Measurements from ENCODE around the gene ZFP91. TPM values are rescaled to one million over a fixed set of nuclear protein-coding genes. Genes with fewer than 3 reads are reported as not detected.
A peak's percentile ranks its signal among the peaks of the same experiment; 100 is the strongest.

Gene ZFP91
- total RNA-seq, 1 donor from 2014 or later: 48.0 TPM

DNA sequence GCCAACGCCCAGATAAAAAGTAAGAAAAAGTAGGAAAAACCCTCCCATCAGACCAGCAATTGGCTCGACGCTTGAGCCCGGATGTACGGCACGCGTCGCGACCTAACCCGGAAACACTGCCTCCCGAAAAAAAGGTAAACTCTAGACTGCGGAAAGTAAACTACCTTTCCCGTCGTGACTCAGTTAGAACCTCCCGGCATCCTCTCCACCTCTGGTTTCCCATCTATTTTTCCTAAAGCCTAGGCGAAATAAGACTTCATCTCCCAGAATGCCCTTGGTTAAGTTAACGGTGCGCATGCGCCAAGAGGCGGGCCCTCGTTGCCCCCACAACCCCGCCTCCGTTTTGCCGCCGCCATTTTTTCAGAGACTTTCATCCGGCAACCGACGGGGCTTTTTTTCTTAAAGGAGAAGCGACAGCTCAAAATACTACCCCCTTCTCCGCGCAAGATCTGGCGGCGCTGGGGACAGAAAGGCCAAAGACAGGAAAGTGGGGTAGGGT lies 678 bp upstream of the ZFP91 start:
- peak; percentile 86 for DNase-seq (ENCODE audit: low read depth, low spot score)
- Mint-ChIP-seq H3K27me3 (ENCODE audit: low read depth) (peaks cover 3% of the 10 kb centered on the region), H3K4me1 (peaks cover 43% of the 10 kb centered on the region), H3K27ac (ENCODE audit: unreplicated experiment) (peak overlapping the region; percentile 100), H3K36me3 (ENCODE audit: low read depth) (no peaks in the 10 kb centered on the region), H3K9me3 (no peaks in the 10 kb centered on the region), H3K4me3 (peak overlapping the region; percentile 100)
- no peak for TF ChIP-seq CTCF (conservative IDR thresholded peaks at IDR 0.05)

DNA sequence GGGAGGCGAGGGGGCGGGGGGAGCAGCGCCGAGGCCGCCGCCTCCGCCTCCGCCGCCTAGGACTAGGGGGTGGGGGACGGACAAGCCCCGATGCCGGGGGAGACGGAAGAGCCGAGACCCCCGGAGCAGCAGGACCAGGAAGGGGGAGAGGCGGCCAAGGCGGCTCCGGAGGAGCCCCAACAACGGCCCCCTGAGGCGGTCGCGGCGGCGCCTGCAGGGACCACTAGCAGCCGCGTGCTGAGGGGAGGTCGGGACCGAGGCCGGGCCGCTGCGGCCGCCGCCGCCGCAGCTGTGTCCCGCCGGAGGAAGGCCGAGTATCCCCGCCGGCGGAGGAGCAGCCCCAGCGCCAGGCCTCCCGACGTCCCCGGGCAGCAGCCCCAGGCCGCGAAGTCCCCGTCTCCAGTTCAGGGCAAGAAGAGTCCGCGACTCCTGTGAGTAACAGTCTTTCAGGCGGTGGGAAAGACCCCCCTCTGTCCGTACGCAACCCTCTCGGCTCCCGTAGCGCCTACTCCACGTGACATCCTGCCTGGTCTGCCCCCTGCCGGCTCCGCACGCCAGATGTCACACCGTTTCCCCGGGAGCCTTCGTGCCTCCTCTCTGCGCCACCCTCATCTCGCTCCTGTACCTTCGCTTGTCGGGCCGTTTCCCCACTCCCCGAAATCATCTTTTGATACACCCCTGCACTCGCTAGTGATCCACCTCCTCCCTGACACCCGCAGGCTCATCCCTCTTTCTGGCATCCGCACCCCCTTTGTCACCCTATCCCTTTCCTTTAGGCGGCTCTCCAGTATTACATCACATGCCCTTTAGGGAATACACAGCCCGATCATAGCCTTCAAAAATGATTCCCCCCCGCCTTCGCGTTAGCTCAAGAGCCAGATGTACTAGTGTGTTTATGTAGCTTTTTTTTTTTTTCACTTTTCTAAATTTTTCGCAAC lies 598 bp downstream of the ZFP91 start:
- Mint-ChIP-seq H3K4me3 (peak overlapping the region; percentile 100), H3K27ac (ENCODE audit: unreplicated experiment) (peak overlapping the region; percentile 100), H3K9me3 (no peaks in the 10 kb centered on the region), H3K36me3 (ENCODE audit: low read depth) (no peaks in the 10 kb centered on the region), H3K4me1 (peaks cover 49% of the 10 kb centered on the region), H3K27me3 (ENCODE audit: low read depth) (peaks cover 3% of the 10 kb centered on the region)
- DNase-seq (ENCODE audit: low read depth, low spot score): peak; percentile 83
- peak; percentile 81 for TF ChIP-seq CTCF (conservative IDR thresholded peaks at IDR 0.05)

DNA sequence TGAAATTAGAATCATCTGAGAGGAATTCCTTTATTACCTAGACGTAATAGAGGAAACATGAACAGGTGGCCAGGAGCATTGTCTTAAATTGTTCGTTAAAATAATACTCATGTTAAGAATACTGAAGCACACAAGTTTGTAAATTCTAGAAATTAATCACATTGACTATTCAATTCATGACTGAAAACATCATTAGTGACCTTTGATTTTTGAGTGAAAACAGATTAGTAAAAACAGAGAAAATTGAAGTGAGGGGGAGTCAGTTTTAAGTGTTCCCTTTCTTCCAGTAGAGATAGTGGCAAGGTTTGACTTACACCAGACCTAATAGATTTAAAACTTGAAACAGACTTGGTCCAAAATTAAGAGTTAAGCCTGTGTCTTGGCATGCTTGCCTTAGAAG lies 1.4 kb downstream of the ZFP91 start:
- peak overlapping the region; percentile 100 for H3K4me3 Mint-ChIP-seq
- no peaks in the 10 kb centered on the region for H3K9me3 Mint-ChIP-seq
- H3K27me3 Mint-ChIP-seq (ENCODE audit: low read depth): peaks cover 3% of the 10 kb centered on the region
- H3K36me3 Mint-ChIP-seq (ENCODE audit: low read depth): no peaks in the 10 kb centered on the region
- H3K27ac Mint-ChIP-seq (ENCODE audit: unreplicated experiment): peak overlapping the region; percentile 68
- peaks cover 49% of the 10 kb centered on the region for H3K4me1 Mint-ChIP-seq
- DNase-seq (ENCODE audit: low read depth, low spot score): no peak
- TF ChIP-seq CTCF (conservative IDR thresholded peaks at IDR 0.05): no peak

DNA sequence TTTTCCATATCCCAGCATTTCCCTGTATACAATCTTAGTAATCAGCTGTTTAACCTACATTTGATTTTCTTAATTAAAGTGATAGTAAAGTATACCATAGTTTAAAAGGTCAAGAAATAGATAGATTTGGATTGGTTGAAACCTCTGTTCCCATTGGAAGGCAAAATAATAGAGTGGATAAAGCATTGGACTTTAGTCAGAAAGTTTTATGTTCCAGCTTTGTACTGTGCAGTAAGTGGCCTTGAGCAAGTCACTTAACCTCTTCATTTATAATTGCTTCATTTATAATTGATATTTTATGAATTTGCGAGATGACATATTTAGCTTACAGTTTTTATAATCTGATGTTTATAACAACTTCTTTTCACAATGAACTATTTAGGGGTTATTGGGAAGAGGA lies 3.6 kb downstream of the ZFP91 start:
- Mint-ChIP-seq H3K27me3 (ENCODE audit: low read depth) (peaks cover 3% of the 10 kb centered on the region), H3K9me3 (no peaks in the 10 kb centered on the region), H3K36me3 (ENCODE audit: low read depth) (no peaks in the 10 kb centered on the region), H3K27ac (ENCODE audit: unreplicated experiment) (no peak overlapping the region), H3K4me1 (peaks cover 44% of the 10 kb centered on the region), H3K4me3 (peak overlapping the region; percentile 100)
- DNase-seq (ENCODE audit: low read depth, low spot score): no peak
- no peak for TF ChIP-seq CTCF (conservative IDR thresholded peaks at IDR 0.05)

DNA sequence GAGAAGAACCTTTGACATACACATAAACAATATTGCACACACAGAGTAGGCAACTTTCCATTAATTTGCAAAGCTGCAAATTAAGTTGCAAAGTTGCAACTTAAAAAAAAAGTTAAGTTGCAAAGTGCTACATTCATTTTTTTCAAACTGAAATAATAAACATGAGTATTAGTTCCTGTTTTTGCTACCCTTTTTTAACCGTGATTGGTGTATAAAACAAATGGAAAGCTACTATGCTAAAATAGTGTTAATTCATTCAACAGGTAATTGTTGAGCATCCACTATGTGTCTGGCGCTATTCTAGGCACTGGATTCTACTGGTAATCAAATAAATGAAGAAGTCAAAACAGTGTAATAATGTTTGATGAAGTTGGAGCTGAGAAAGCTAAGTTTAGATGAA lies 8.1 kb downstream of the ZFP91 start:
- Mint-ChIP-seq H3K36me3 (ENCODE audit: low read depth) (no peaks in the 10 kb centered on the region), H3K4me1 (peaks cover 15% of the 10 kb centered on the region), H3K27me3 (ENCODE audit: low read depth) (no peaks in the 10 kb centered on the region), H3K9me3 (no peaks in the 10 kb centered on the region), H3K4me3 (no peak overlapping the region), H3K27ac (ENCODE audit: unreplicated experiment) (no peak overlapping the region)
- DNase-seq (ENCODE audit: low read depth, low spot score): no peak
- no peak for TF ChIP-seq CTCF (conservative IDR thresholded peaks at IDR 0.05)
